ENCODE results near the gene GNPTG. TPM values are rescaled to one million over a fixed set of nuclear protein-coding genes. Genes with fewer than 3 reads are reported as not detected.
A peak's percentile ranks its signal among the peaks of the same experiment; 100 is the strongest.

Gene GNPTG
- total RNA-seq, 1 experiment from 2014 or later, result 37.3 TPM

DNA sequence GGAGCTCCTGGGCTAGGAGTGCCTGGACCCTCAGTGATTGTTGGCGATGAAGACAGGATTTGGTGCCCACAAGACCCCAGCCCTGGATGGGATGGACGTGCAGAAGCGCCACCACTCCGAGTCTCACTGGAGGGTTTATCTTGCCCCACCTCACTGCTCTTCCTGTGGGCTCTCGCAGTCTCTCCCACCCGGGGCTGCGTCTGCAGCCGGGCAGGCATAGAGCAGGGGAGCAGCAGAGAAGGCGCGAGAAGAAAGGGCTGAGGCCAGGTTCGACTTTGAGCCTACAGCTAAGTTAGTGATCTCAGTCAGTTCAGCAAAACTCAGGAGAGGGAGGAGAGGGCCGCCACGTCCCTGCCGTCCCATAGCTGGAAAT is 35.7 kb upstream of the GNPTG start:
- no peaks in the 10 kb centered on the region for H3K27me3 ChIP-seq (replicated peaks; ENCODE audit: control insufficient read depth, insufficient read depth, low read length)
- no peaks in the 10 kb centered on the region for H3K4me1 Mint-ChIP-seq (ENCODE audit: low read depth, unreplicated experiment)
- no peaks in the 10 kb centered on the region for H3K9me3 ChIP-seq
- no peak for DNase-seq
- H3K4me1 ChIP-seq, result peaks cover 5% of the 10 kb centered on the region; the same call in 1 of the 2 replicates
- no peak overlapping the region for H3K4me3 ChIP-seq (ENCODE audit: low read depth, low read length)
- TF ChIP-seq, protein P1, sequence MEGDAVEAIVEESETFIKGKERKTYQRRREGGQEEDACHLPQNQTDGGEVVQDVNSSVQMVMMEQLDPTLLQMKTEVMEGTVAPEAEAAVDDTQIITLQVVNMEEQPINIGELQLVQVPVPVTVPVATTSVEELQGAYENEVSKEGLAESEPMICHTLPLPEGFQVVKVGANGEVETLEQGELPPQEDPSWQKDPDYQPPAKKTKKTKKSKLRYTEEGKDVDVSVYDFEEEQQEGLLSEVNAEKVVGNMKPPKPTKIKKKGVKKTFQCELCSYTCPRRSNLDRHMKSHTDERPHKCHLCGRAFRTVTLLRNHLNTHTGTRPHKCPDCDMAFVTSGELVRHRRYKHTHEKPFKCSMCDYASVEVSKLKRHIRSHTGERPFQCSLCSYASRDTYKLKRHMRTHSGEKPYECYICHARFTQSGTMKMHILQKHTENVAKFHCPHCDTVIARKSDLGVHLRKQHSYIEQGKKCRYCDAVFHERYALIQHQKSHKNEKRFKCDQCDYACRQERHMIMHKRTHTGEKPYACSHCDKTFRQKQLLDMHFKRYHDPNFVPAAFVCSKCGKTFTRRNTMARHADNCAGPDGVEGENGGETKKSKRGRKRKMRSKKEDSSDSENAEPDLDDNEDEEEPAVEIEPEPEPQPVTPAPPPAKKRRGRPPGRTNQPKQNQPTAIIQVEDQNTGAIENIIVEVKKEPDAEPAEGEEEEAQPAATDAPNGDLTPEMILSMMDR (IDR thresholded peaks at IDR 0.05; ENCODE audit: insufficient read depth in 1 of 2, low read depth in 1 of 2, low read length in 1 of 2, severe bottlenecking in 1 of 2, unreplicated experiment in 1 of 2), result no peak
- H3K4me3 Mint-ChIP-seq (ENCODE audit: unreplicated experiment), result no peak overlapping the region
- ChIA-PET POLR2A (no interaction called here), CTCF (no interaction called here)
- H3K36me3 Mint-ChIP-seq (ENCODE audit: insufficient read depth, unreplicated experiment), result peaks cover 78% of the 10 kb centered on the region
- no TSS peak for BruUV-seq (replicated peaks)
- no peak overlapping the region for H3K27ac Mint-ChIP-seq (ENCODE audit: unreplicated experiment)
- H3K9me3 Mint-ChIP-seq (ENCODE audit: unreplicated experiment), result no peaks in the 10 kb centered on the region
- peaks cover 5% of the 10 kb centered on the region for H3K36me3 ChIP-seq (ENCODE audit: control insufficient read depth, insufficient read depth, low read length)
- intact Hi-C loops (cut with micrococcal nuclease; ENCODE audit: unreplicated experiment), result no loop called here
- no peaks in the 10 kb centered on the region for H3K27me3 Mint-ChIP-seq (ENCODE audit: insufficient read depth, unreplicated experiment)

DNA sequence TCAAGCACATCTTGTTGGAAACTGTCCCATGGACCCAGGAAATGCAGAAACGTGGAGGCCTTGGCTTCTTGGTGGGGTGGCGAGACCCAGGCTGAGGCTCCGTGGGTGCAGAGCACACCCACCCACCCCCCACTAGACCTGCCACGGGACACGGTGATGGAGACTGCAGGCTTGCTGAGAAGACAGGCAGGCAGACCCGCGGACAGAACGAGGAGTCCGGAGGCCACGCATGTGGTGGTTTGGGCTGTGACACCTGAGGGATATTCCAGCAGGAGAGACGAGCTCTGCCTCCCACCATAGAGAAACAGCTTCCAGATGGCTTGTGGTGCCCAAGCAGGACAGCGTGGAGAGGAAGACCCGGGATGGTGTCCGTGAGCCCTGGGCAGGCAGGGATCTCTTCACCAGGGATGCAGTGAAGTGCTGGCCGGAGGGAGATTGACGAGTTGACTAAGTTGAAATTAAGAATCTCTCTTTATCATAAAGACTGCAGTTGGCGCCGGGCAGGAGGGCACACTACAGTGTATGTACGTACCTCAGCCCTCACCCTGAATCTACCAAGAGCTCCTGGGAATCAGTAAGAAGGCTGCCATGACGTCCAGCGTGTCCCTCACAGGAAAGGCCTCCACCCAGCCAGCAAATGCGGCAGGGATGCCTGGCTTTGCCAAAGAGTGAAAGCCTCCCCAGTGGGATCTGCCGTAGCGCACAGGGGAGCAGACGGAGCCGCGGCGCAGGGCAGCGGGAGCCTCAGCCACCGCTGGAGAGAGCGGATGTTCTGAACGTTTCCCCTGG is 34.1 kb upstream of the GNPTG start:
- Mint-ChIP-seq H3K27me3 (ENCODE audit: insufficient read depth, unreplicated experiment) (no peaks in the 10 kb centered on the region), H3K4me1 (ENCODE audit: low read depth, unreplicated experiment) (no peaks in the 10 kb centered on the region), H3K9me3 (ENCODE audit: unreplicated experiment) (no peaks in the 10 kb centered on the region), H3K27ac (ENCODE audit: unreplicated experiment) (no peak overlapping the region), H3K36me3 (ENCODE audit: insufficient read depth, unreplicated experiment) (peaks cover 71% of the 10 kb centered on the region), H3K4me3 (ENCODE audit: unreplicated experiment) (no peak overlapping the region)
- POLR2A ChIA-PET, result interaction anchor here (0.6 kb wide), 1 partner anchor 25 kb away, joined by 3 read pairs; no protein-coding TSS in a partner anchor
- no TSS peak for BruUV-seq (replicated peaks)
- intact Hi-C loops (cut with micrococcal nuclease; ENCODE audit: unreplicated experiment), result no loop called here
- no peak overlapping the region for H3K4me3 ChIP-seq (ENCODE audit: low read depth, low read length)
- no peak for DNase-seq
- no peaks in the 10 kb centered on the region for H3K4me1 ChIP-seq
- CTCF ChIA-PET, result no interaction called here
- H3K27me3 ChIP-seq (replicated peaks; ENCODE audit: control insufficient read depth, insufficient read depth, low read length), result no peaks in the 10 kb centered on the region
- TF ChIP-seq, protein P1 (IDR thresholded peaks at IDR 0.05; ENCODE audit: insufficient read depth in 1 of 2, low read depth in 1 of 2, low read length in 1 of 2, severe bottlenecking in 1 of 2, unreplicated experiment in 1 of 2), result no peak
- H3K36me3 ChIP-seq (ENCODE audit: control insufficient read depth, insufficient read depth, low read length), result peaks cover 7% of the 10 kb centered on the region
- no peaks in the 10 kb centered on the region for H3K9me3 ChIP-seq

DNA sequence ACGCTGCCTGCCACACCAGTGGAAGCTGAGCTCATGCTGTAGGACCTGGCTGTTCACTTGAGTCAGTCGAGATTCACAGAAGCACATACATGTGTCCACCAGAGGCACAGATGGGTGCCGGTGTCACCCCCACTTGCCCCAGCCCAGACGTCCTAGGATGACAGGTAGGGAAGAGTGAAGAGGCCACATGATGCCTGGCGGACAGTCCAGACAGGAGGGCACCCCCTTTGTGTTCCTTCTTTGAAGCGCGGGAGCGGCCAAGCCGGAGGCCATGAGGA is 33.5 kb upstream of the GNPTG start:
- Histone ChIP-seq H3K36me3 (ENCODE audit: control insufficient read depth, insufficient read depth, low read length) (peaks cover 7% of the 10 kb centered on the region), H3K4me1 (no peaks in the 10 kb centered on the region), H3K4me3 (ENCODE audit: low read depth, low read length) (no peak overlapping the region), H3K27me3 (replicated peaks; ENCODE audit: control insufficient read depth, insufficient read depth, low read length) (no peaks in the 10 kb centered on the region), H3K9me3 (no peaks in the 10 kb centered on the region)
- BruUV-seq (replicated peaks), result no TSS peak
- ChIA-PET POLR2A (no interaction called here), CTCF (no interaction called here)
- Mint-ChIP-seq H3K27ac (ENCODE audit: unreplicated experiment) (peak overlapping the region; percentile 51), H3K36me3 (ENCODE audit: insufficient read depth, unreplicated experiment) (peaks cover 68% of the 10 kb centered on the region), H3K4me3 (ENCODE audit: unreplicated experiment) (no peak overlapping the region), H3K4me1 (ENCODE audit: low read depth, unreplicated experiment) (no peaks in the 10 kb centered on the region), H3K9me3 (ENCODE audit: unreplicated experiment) (no peaks in the 10 kb centered on the region), H3K27me3 (ENCODE audit: insufficient read depth, unreplicated experiment) (no peaks in the 10 kb centered on the region)
- no peak for DNase-seq
- TF ChIP-seq, protein P1 (IDR thresholded peaks at IDR 0.05; ENCODE audit: insufficient read depth in 1 of 2, low read depth in 1 of 2, low read length in 1 of 2, severe bottlenecking in 1 of 2, unreplicated experiment in 1 of 2), result no peak
- intact Hi-C loops (cut with micrococcal nuclease; ENCODE audit: unreplicated experiment), result no loop called here
